Nephron progenitor cell (in vitro differentiated cells): ENCODE measurements around the gene TLL1.

Experiments
- DNase-seq: peaks from one replicate; pipeline ENCODE4 v3.0.0; 2021
- H3K27ac Mint-ChIP-seq: 2 replicates; pipeline ENCODE4 v1.8.0; 2021; ENCODE audit warnings: mild to moderate bottlenecking, moderate library complexity, mixed read lengths
- H3K27me3 Mint-ChIP-seq: 2 replicates; pipeline ENCODE4 v1.8.0; 2021; ENCODE audit warnings: mild to moderate bottlenecking, low read depth, mixed read lengths; ENCODE audit not compliant: poor library complexity
- H3K36me3 Mint-ChIP-seq: 2 replicates; pipeline ENCODE4 v1.8.0; 2021; ENCODE audit warnings: low read depth, mixed read lengths
- H3K4me1 Mint-ChIP-seq: 2 replicates; pipeline ENCODE4 v1.8.0; 2021; ENCODE audit warnings: mixed read lengths
- H3K4me3 Mint-ChIP-seq: 2 replicates; pipeline ENCODE4 v1.8.0; 2021; ENCODE audit warnings: mild to moderate bottlenecking, moderate library complexity, mixed read lengths
- H3K9me3 Mint-ChIP-seq: 2 replicates; pipeline ENCODE4 v1.8.0; 2021; ENCODE audit warnings: mild to moderate bottlenecking, moderate library complexity, mixed read lengths
- TF ChIP-seq, protein P1 (sequence below): fragments of 200-600 bp; sonication (generic); IDR thresholded peaks from 2 replicates; pipeline ENCODE4 v1.5.0; 2021; ENCODE audit warnings: antibody characterized with exemption

The TLL1 gene

GRCh38 chr4:166140951-166141350 lies 267.9 kb downstream of the TLL1 start:
- TF ChIP-seq, protein P1, sequence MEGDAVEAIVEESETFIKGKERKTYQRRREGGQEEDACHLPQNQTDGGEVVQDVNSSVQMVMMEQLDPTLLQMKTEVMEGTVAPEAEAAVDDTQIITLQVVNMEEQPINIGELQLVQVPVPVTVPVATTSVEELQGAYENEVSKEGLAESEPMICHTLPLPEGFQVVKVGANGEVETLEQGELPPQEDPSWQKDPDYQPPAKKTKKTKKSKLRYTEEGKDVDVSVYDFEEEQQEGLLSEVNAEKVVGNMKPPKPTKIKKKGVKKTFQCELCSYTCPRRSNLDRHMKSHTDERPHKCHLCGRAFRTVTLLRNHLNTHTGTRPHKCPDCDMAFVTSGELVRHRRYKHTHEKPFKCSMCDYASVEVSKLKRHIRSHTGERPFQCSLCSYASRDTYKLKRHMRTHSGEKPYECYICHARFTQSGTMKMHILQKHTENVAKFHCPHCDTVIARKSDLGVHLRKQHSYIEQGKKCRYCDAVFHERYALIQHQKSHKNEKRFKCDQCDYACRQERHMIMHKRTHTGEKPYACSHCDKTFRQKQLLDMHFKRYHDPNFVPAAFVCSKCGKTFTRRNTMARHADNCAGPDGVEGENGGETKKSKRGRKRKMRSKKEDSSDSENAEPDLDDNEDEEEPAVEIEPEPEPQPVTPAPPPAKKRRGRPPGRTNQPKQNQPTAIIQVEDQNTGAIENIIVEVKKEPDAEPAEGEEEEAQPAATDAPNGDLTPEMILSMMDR: no peak
- no peaks in the 10 kb centered on the region for H3K36me3 Mint-ChIP-seq
- H3K4me3 Mint-ChIP-seq: no peak overlapping the region
- H3K27ac Mint-ChIP-seq: no peak overlapping the region
- peaks cover 8% of the 10 kb centered on the region for H3K27me3 Mint-ChIP-seq
- H3K4me1 Mint-ChIP-seq: no peaks in the 10 kb centered on the region
- no peaks in the 10 kb centered on the region for H3K9me3 Mint-ChIP-seq
- no peak for DNase-seq

- DNase-seq: no peak
- no peaks in the 10 kb centered on the region for H3K9me3 Mint-ChIP-seq
- no peaks in the 10 kb centered on the region for H3K36me3 Mint-ChIP-seq
- TF ChIP-seq, protein P1: no peak
- no peaks in the 10 kb centered on the region for H3K4me1 Mint-ChIP-seq
- H3K27me3 Mint-ChIP-seq: peaks cover 3% of the 10 kb centered on the region
- no peak overlapping the region for H3K4me3 Mint-ChIP-seq
- H3K27ac Mint-ChIP-seq: no peak overlapping the region
Measured at GRCh38 chr4:166143227-166143626, 270.2 kb downstream of the TLL1 start.

- Mint-ChIP-seq H3K4me1 (no peaks in the 10 kb centered on the region), H3K36me3 (no peaks in the 10 kb centered on the region), H3K9me3 (peaks cover 3% of the 10 kb centered on the region), H3K27me3 (no peaks in the 10 kb centered on the region), H3K27ac (no peak overlapping the region), H3K4me3 (no peak overlapping the region)
- no peak for DNase-seq
- TF ChIP-seq, protein P1: no peak
Measured at GRCh38 chr4:166144607-166145006, 271.6 kb downstream of the TLL1 start.

GRCh38 chr4:166146806-166147540 lies 273.9 kb downstream of the TLL1 start:
- H3K36me3 Mint-ChIP-seq: no peaks in the 10 kb centered on the region
- H3K27me3 Mint-ChIP-seq: no peaks in the 10 kb centered on the region
- no peak overlapping the region for H3K27ac Mint-ChIP-seq
- H3K9me3 Mint-ChIP-seq: peaks cover 3% of the 10 kb centered on the region
- H3K4me1 Mint-ChIP-seq: no peaks in the 10 kb centered on the region
- H3K4me3 Mint-ChIP-seq: no peak overlapping the region
- DNase-seq: no peak
- TF ChIP-seq, protein P1: no peak
